ENCODE measurements around the gene SAMD13.
A peak's percentile ranks its signal among the peaks of the same experiment; 100 is the strongest.

SAMD13 gene

GRCh38 chr1:84358695-84359094, 57.2 kb downstream of the SAMD13 start:
- Histone ChIP-seq H3K4me2 (ENCODE audit: low read length) (no peak overlapping the region), H2BK12ac (ENCODE audit: low read length) (no peak overlapping the region), H3K23ac (ENCODE audit: low read length) (no peak overlapping the region), H3K36me3 (ENCODE audit: control insufficient read depth in 1 of 2, insufficient read depth in 2 of 2, low read length in 2 of 2) (no peaks in the 10 kb centered on the region), H3K79me2 (ENCODE audit: control insufficient read depth, insufficient read depth, low read length, poor library complexity) (no peaks in the 10 kb centered on the region), H4K91ac (ENCODE audit: low read depth, low read length) (no peak overlapping the region), H3K9ac (ENCODE audit: low read length) (no peak overlapping the region), H3K27me3 (ENCODE audit: insufficient read depth, low read length) (no peaks in the 10 kb centered on the region), H2AK5ac (ENCODE audit: low read length) (no peak overlapping the region), H3K4me1 (ENCODE audit: control insufficient read depth in 1 of 2, insufficient read depth in 2 of 2, low read length in 2 of 2) (peaks cover 4 to 5% of the 10 kb centered on the region in 2 experiments), H2BK120ac (ENCODE audit: insufficient read depth, low read length, poor library complexity) (no peak overlapping the region), H3K14ac (ENCODE audit: low read length) (no peak overlapping the region), H3K79me1 (ENCODE audit: low read length) (peaks cover 2% of the 10 kb centered on the region), H2BK5ac (ENCODE audit: low read depth, low read length, poor library complexity) (no peak overlapping the region), H4K8ac (ENCODE audit: low read depth, low read length) (no peak overlapping the region), H3K9me3 (ENCODE audit: insufficient read depth, low read depth, low read length) (no peaks in the 10 kb centered on the region), H3K4me3 (ENCODE audit: low read depth, low read length) (no peak overlapping the region), H3K27ac (ENCODE audit: low read depth, low read length) (no peak overlapping the region), H3K4ac (ENCODE audit: low read depth, low read length) (no peak overlapping the region), H3K18ac (ENCODE audit: low read length) (no peak overlapping the region), H4K12ac (ENCODE audit: low read depth, low read length) (no peak overlapping the region), H2AFZ (ENCODE audit: insufficient read depth, low read length, poor library complexity) (no peak overlapping the region)
- no peak for DNase-seq
- WGBS (ENCODE audit: extremely low coverage, insufficient coverage, insufficient read length), result no CpG with 5 or more reads among the region's 4 CpGs

GRCh38 chr1:84360316-84360715, 58.8 kb downstream of the SAMD13 start:
- no peak overlapping the region for H3K4me2 ChIP-seq (ENCODE audit: low read length)
- no peak overlapping the region for H2BK120ac ChIP-seq (ENCODE audit: insufficient read depth, low read length, poor library complexity)
- H4K12ac ChIP-seq (ENCODE audit: low read depth, low read length), result no peak overlapping the region
- WGBS (ENCODE audit: extremely low coverage, insufficient coverage, insufficient read length), result no CpG with 5 or more reads among the region's 1 CpG
- H3K4me3 ChIP-seq (ENCODE audit: low read depth, low read length), result no peak overlapping the region
- H2AK5ac ChIP-seq (ENCODE audit: low read length), result no peak overlapping the region
- peaks cover 3 to 4% of the 10 kb centered on the region in 2 experiments for H3K4me1 ChIP-seq (ENCODE audit: control insufficient read depth in 1 of 2, insufficient read depth in 2 of 2, low read length in 2 of 2)
- no peak overlapping the region for H3K9ac ChIP-seq (ENCODE audit: low read length)
- H3K79me1 ChIP-seq (ENCODE audit: low read length), result peaks cover 2% of the 10 kb centered on the region
- H3K27ac ChIP-seq (ENCODE audit: low read depth, low read length), result no peak overlapping the region
- H3K4ac ChIP-seq (ENCODE audit: low read depth, low read length), result no peak overlapping the region
- H2AFZ ChIP-seq (ENCODE audit: insufficient read depth, low read length, poor library complexity), result no peak overlapping the region
- no peaks in the 10 kb centered on the region for H3K79me2 ChIP-seq (ENCODE audit: control insufficient read depth, insufficient read depth, low read length, poor library complexity)
- no peak overlapping the region for H3K18ac ChIP-seq (ENCODE audit: low read length)
- no peaks in the 10 kb centered on the region for H3K9me3 ChIP-seq (ENCODE audit: insufficient read depth, low read depth, low read length)
- no peaks in the 10 kb centered on the region for H3K36me3 ChIP-seq (ENCODE audit: control insufficient read depth in 1 of 2, insufficient read depth in 2 of 2, low read length in 2 of 2)
- H2BK5ac ChIP-seq (ENCODE audit: low read depth, low read length, poor library complexity), result no peak overlapping the region
- H4K8ac ChIP-seq (ENCODE audit: low read depth, low read length), result no peak overlapping the region
- no peaks in the 10 kb centered on the region for H3K27me3 ChIP-seq (ENCODE audit: insufficient read depth, low read length)
- DNase-seq, result no peak
- H4K91ac ChIP-seq (ENCODE audit: low read depth, low read length), result no peak overlapping the region
- no peak overlapping the region for H3K23ac ChIP-seq (ENCODE audit: low read length)
- H2BK12ac ChIP-seq (ENCODE audit: low read length), result no peak overlapping the region
- no peak overlapping the region for H3K14ac ChIP-seq (ENCODE audit: low read length)

- H3K18ac ChIP-seq (ENCODE audit: low read length), result no peak overlapping the region
- H2BK120ac ChIP-seq (ENCODE audit: insufficient read depth, low read length, poor library complexity), result no peak overlapping the region
- H4K91ac ChIP-seq (ENCODE audit: low read depth, low read length), result no peak overlapping the region
- no peak overlapping the region for H2BK5ac ChIP-seq (ENCODE audit: low read depth, low read length, poor library complexity)
- H3K9me3 ChIP-seq (ENCODE audit: insufficient read depth, low read depth, low read length), result no peaks in the 10 kb centered on the region
- H3K79me2 ChIP-seq (ENCODE audit: control insufficient read depth, insufficient read depth, low read length, poor library complexity), result peaks cover 2% of the 10 kb centered on the region
- H3K4me1 ChIP-seq (ENCODE audit: control insufficient read depth in 1 of 2, insufficient read depth in 2 of 2, low read length in 2 of 2), result peaks cover 8 to 9% of the 10 kb centered on the region in 2 experiments
- H2BK12ac ChIP-seq (ENCODE audit: low read length), result peak overlapping the region; percentile 81
- H4K12ac ChIP-seq (ENCODE audit: low read depth, low read length), result no peak overlapping the region
- H3K4me3 ChIP-seq (ENCODE audit: low read depth, low read length), result no peak overlapping the region
- no peak overlapping the region for H3K9ac ChIP-seq (ENCODE audit: low read length)
- no peak overlapping the region for H3K14ac ChIP-seq (ENCODE audit: low read length)
- H3K4me2 ChIP-seq (ENCODE audit: low read length), result no peak overlapping the region
- H3K27me3 ChIP-seq (ENCODE audit: insufficient read depth, low read length), result no peaks in the 10 kb centered on the region
- peaks cover 10% of the 10 kb centered on the region for H3K79me1 ChIP-seq (ENCODE audit: low read length)
- no peaks in the 10 kb centered on the region for H3K36me3 ChIP-seq (ENCODE audit: control insufficient read depth in 1 of 2, insufficient read depth in 2 of 2, low read length in 2 of 2)
- H4K8ac ChIP-seq (ENCODE audit: low read depth, low read length), result no peak overlapping the region
- peak; percentile 14 to 37 for DNase-seq
- H2AK5ac ChIP-seq (ENCODE audit: low read length), result no peak overlapping the region
- H2AFZ ChIP-seq (ENCODE audit: insufficient read depth, low read length, poor library complexity), result no peak overlapping the region
- H3K27ac ChIP-seq (ENCODE audit: low read depth, low read length), result no peak overlapping the region
- H3K4ac ChIP-seq (ENCODE audit: low read depth, low read length), result no peak overlapping the region
- WGBS (ENCODE audit: extremely low coverage, insufficient coverage, insufficient read length), result no CpG with 5 or more reads among the region's 3 CpGs
- H3K23ac ChIP-seq (ENCODE audit: low read length), result no peak overlapping the region
Observed at GRCh38 chr1:84361796-84362195, 60.3 kb downstream of the SAMD13 start.

- no peak overlapping the region for H3K4me3 ChIP-seq (ENCODE audit: low read depth, low read length)
- no peaks in the 10 kb centered on the region for H3K36me3 ChIP-seq (ENCODE audit: control insufficient read depth in 1 of 2, insufficient read depth in 2 of 2, low read length in 2 of 2)
- no peak overlapping the region for H4K91ac ChIP-seq (ENCODE audit: low read depth, low read length)
- no peak overlapping the region for H2AFZ ChIP-seq (ENCODE audit: insufficient read depth, low read length, poor library complexity)
- no peak overlapping the region for H2BK5ac ChIP-seq (ENCODE audit: low read depth, low read length, poor library complexity)
- H3K23ac ChIP-seq (ENCODE audit: low read length), result no peak overlapping the region
- H3K9me3 ChIP-seq (ENCODE audit: insufficient read depth, low read depth, low read length), result no peaks in the 10 kb centered on the region
- H3K27me3 ChIP-seq (ENCODE audit: insufficient read depth, low read length), result no peaks in the 10 kb centered on the region
- no peak overlapping the region for H3K4ac ChIP-seq (ENCODE audit: low read depth, low read length)
- H3K14ac ChIP-seq (ENCODE audit: low read length), result peak overlapping the region; percentile 14
- no peak overlapping the region for H3K27ac ChIP-seq (ENCODE audit: low read depth, low read length)
- peaks cover 2% of the 10 kb centered on the region for H3K79me2 ChIP-seq (ENCODE audit: control insufficient read depth, insufficient read depth, low read length, poor library complexity)
- H3K79me1 ChIP-seq (ENCODE audit: low read length), result peaks cover 10% of the 10 kb centered on the region
- H4K12ac ChIP-seq (ENCODE audit: low read depth, low read length), result no peak overlapping the region
- H2BK120ac ChIP-seq (ENCODE audit: insufficient read depth, low read length, poor library complexity), result no peak overlapping the region
- peaks cover 8 to 9% of the 10 kb centered on the region in 2 experiments for H3K4me1 ChIP-seq (ENCODE audit: control insufficient read depth in 1 of 2, insufficient read depth in 2 of 2, low read length in 2 of 2)
- WGBS (ENCODE audit: extremely low coverage, insufficient coverage, insufficient read length), result no CpG with 5 or more reads among the region's 5 CpGs
- H4K8ac ChIP-seq (ENCODE audit: low read depth, low read length), result no peak overlapping the region
- no peak overlapping the region for H3K18ac ChIP-seq (ENCODE audit: low read length)
- H2AK5ac ChIP-seq (ENCODE audit: low read length), result no peak overlapping the region
- peak overlapping the region; percentile 32 for H2BK12ac ChIP-seq (ENCODE audit: low read length)
- no peak overlapping the region for H3K4me2 ChIP-seq (ENCODE audit: low read length)
- no peak for DNase-seq
- H3K9ac ChIP-seq (ENCODE audit: low read length), result no peak overlapping the region
Observed at GRCh38 chr1:84363019-84363418, 61.5 kb downstream of the SAMD13 start.
